ENCODE results near the gene CELSR1. TPM values are rescaled to one million over a fixed set of nuclear protein-coding genes. Genes with fewer than 3 reads are reported as not detected.
A peak's percentile ranks its signal among the peaks of the same experiment; 100 is the strongest.

Gene CELSR1
- total RNA-seq, 1 experiment from 2014 or later = 22.6 TPM

GRCh38 chr22:46362934-46363515, 174.4 kb downstream of the CELSR1 start:
- H3K4me1 Mint-ChIP-seq = peaks cover 4% of the 10 kb centered on the region in 2 experiments
- no peaks in the 10 kb centered on the region for H3K9me3 ChIP-seq (ENCODE audit: control insufficient read depth, low read depth, low read length)
- no peak overlapping the region for H3K56ac ChIP-seq (ENCODE audit: insufficient read length, low read depth, low read length)
- peak overlapping the region in 1 of 3 experiments; percentile 77; a peak in 3 of 7 replicates for H3K27ac Mint-ChIP-seq
- no peaks in the 10 kb centered on the region for H3K79me2 ChIP-seq (ENCODE audit: insufficient read depth, low read length)
- no peak overlapping the region for H2AK5ac ChIP-seq (ENCODE audit: insufficient read length, low read length)
- H4K5ac ChIP-seq (ENCODE audit: insufficient read length, low read depth, low read length) = no peak overlapping the region
- no peaks in the 10 kb centered on the region for H4K20me1 ChIP-seq (ENCODE audit: control insufficient read depth, insufficient read depth, insufficient read length)
- no peak overlapping the region for H2AFZ ChIP-seq (ENCODE audit: low read length)
- no peak overlapping the region for H2BK20ac ChIP-seq (ENCODE audit: low read depth, low read length, poor library complexity, severe bottlenecking)
- TF ChIP-seq, protein P1, sequence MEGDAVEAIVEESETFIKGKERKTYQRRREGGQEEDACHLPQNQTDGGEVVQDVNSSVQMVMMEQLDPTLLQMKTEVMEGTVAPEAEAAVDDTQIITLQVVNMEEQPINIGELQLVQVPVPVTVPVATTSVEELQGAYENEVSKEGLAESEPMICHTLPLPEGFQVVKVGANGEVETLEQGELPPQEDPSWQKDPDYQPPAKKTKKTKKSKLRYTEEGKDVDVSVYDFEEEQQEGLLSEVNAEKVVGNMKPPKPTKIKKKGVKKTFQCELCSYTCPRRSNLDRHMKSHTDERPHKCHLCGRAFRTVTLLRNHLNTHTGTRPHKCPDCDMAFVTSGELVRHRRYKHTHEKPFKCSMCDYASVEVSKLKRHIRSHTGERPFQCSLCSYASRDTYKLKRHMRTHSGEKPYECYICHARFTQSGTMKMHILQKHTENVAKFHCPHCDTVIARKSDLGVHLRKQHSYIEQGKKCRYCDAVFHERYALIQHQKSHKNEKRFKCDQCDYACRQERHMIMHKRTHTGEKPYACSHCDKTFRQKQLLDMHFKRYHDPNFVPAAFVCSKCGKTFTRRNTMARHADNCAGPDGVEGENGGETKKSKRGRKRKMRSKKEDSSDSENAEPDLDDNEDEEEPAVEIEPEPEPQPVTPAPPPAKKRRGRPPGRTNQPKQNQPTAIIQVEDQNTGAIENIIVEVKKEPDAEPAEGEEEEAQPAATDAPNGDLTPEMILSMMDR (conservative IDR thresholded peaks at IDR 0.05) = no peak
- no peak overlapping the region for H3K23ac ChIP-seq (ENCODE audit: insufficient read length, low read depth, low read length)
- DNase-seq = no peak
- H3K27me3 Mint-ChIP-seq (ENCODE audit: low read depth) = no peaks in the 10 kb centered on the region; the same call in 1 of the 2 replicates
- H3K36me3 Mint-ChIP-seq (ENCODE audit: insufficient read depth in 1 of 3, low read depth in 3 of 3) = peaks cover 11 to 41% (median 40%) of the 10 kb centered on the region in 3 experiments; a peak in 6 of 7 replicates
- H3K9ac ChIP-seq (ENCODE audit: extremely low read depth, insufficient read length, low read length) = no peak overlapping the region
- no peak overlapping the region for H2BK12ac ChIP-seq (ENCODE audit: insufficient read length, low read depth, low read length)
- peaks cover 2 to 8% of the 10 kb centered on the region in 2 experiments; a peak in 2 of 5 replicates for H3K9me3 Mint-ChIP-seq
- no peak overlapping the region for H4K91ac ChIP-seq (ENCODE audit: insufficient read length, low read depth, low read length)
- no peak overlapping the region for H3K4me2 ChIP-seq (ENCODE audit: insufficient read depth, insufficient read length, low read length)
- WGBS (ENCODE audit: extremely low coverage, insufficient read length, low lambda C conversion rate) = no CpG with 5 or more reads among the region's 15 CpGs
- no peaks in the 10 kb centered on the region for H3K79me1 ChIP-seq (ENCODE audit: insufficient read depth, low read depth, low read length, poor library complexity, severe bottlenecking)
- H3K14ac ChIP-seq (ENCODE audit: insufficient read depth, low read length) = no peak overlapping the region
- H3T11ph ChIP-seq (ENCODE audit: low read length) = no peak overlapping the region
- H3K4me3 Mint-ChIP-seq = no peak overlapping the region
- no peak overlapping the region for H4K8ac ChIP-seq (replicated peaks; ENCODE audit: insufficient read length, low read depth, low read length)
- H3K27me3 ChIP-seq (ENCODE audit: insufficient read depth, low read length) = no peaks in the 10 kb centered on the region
- H2BK120ac ChIP-seq (ENCODE audit: low read depth, low read length, poor library complexity, severe bottlenecking) = no peak overlapping the region
- no peak overlapping the region for H3K18ac ChIP-seq (ENCODE audit: insufficient read length, low read depth, low read length)
- H3K23me2 ChIP-seq (ENCODE audit: insufficient read length, low read depth, low read length, poor library complexity, severe bottlenecking) = no peaks in the 10 kb centered on the region
- H3K27ac ChIP-seq (ENCODE audit: insufficient read length, low read depth, low read length) = no peak overlapping the region
- H3K4ac ChIP-seq (ENCODE audit: low read depth, low read length) = no peak overlapping the region
- no peak overlapping the region for H2BK5ac ChIP-seq (ENCODE audit: insufficient read length, low read length)
- H3K4me1 ChIP-seq (ENCODE audit: insufficient read depth, low read length) = no peaks in the 10 kb centered on the region; the same call in 1 of the 2 replicates
- H2BK15ac ChIP-seq (ENCODE audit: low read depth, low read length) = no peak overlapping the region

Data from H9 (cell line).